ENCODE measurements around the gene CDCA3.

DNA sequence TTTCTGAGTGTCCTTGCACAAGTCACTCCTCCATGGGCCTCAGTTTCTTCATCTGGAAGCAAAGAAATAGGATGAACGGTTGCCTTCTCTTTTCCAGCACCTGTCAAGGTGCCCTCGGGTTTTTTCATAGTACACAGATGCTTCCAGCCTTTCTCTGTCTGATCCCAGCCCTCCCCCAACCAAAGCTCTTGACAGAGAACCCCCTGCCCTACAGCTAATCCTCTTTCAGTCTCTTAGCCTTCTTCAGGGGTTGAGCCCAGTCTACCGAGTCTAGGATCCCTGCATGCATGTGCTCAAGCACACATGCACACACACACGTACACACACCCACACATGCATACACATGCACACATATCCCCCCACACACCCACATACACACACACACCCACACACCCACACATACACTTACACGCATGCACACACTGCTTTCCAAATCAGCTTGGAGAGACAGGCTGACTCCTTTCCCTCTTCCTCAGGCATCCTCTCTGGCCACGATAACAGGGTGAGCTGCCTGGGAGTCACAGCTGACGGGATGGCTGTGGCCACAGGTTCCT lies 4.7 kb downstream of the CDCA3 start:
- TF ChIP-seq, protein P1, sequence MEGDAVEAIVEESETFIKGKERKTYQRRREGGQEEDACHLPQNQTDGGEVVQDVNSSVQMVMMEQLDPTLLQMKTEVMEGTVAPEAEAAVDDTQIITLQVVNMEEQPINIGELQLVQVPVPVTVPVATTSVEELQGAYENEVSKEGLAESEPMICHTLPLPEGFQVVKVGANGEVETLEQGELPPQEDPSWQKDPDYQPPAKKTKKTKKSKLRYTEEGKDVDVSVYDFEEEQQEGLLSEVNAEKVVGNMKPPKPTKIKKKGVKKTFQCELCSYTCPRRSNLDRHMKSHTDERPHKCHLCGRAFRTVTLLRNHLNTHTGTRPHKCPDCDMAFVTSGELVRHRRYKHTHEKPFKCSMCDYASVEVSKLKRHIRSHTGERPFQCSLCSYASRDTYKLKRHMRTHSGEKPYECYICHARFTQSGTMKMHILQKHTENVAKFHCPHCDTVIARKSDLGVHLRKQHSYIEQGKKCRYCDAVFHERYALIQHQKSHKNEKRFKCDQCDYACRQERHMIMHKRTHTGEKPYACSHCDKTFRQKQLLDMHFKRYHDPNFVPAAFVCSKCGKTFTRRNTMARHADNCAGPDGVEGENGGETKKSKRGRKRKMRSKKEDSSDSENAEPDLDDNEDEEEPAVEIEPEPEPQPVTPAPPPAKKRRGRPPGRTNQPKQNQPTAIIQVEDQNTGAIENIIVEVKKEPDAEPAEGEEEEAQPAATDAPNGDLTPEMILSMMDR (IDR thresholded peaks at IDR 0.05; ENCODE audit: low read depth, low read length), result no peak
- TF ChIP-seq POLR2A (IDR thresholded peaks at IDR 0.05; ENCODE audit: extremely low read depth, insufficient read length) (no peak), MYC (IDR thresholded peaks at IDR 0.05; ENCODE audit: low read depth, low read length) (no peak)
- TF ChIP-seq, protein P2, sequence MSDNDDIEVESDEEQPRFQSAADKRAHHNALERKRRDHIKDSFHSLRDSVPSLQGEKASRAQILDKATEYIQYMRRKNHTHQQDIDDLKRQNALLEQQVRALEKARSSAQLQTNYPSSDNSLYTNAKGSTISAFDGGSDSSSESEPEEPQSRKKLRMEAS (IDR thresholded peaks at IDR 0.05; ENCODE audit: low read depth, low read length), result no peak

Measured in NB4 (cell line).